Hepatocyte (in vitro differentiated cells): ENCODE measurements around the gene SFMBT2.

Source experiments
- CTCF ChIP-seq: fragments of 200-600 bp; sonication (generic); IDR thresholded peaks from 2 replicates; pipeline ENCODE4 v1.5.1; 2016; ENCODE audit warnings: antibody characterized with exemption, mild to moderate bottlenecking; ENCODE audit not compliant: poor library complexity
- EZH2 ChIP-seq: fragments of 200-600 bp; sonication (generic); IDR thresholded peaks from 2 replicates; pipeline ENCODE4 v1.6.1; 2016; ENCODE audit warnings: antibody characterized with exemption, mild to moderate bottlenecking, borderline replicate concordance
- EZH2phosphoT487 ChIP-seq: fragments of 200-600 bp; sonication (generic); IDR thresholded peaks from one replicate; pipeline ENCODE4 v1.6.1; 2018; ENCODE audit warnings: antibody characterized with exemption, mild to moderate bottlenecking, low read depth, moderate library complexity; ENCODE audit not compliant: unreplicated experiment, severe bottlenecking

GRCh38 chr10:7329219-7329618 is 81.6 kb downstream of the SFMBT2 start:
- TF ChIP-seq CTCF = no peak
- no peak for TF ChIP-seq EZH2phosphoT487
- TF ChIP-seq EZH2 = no peak
